Panc1 (cell line): Measurements from ENCODE around the gene CCDC70. TPM values are rescaled to one million over a fixed set of nuclear protein-coding genes. Genes with fewer than 3 reads are reported as not detected.
A peak's percentile ranks its signal among the peaks of the same experiment; 100 is the strongest.
"Not testable (repeated sequence)": the region's sequence is repeated elsewhere in the genome, so short reads cannot be mapped to it uniquely, and the experiment has no call there.

Experiments used
- ATAC-seq: fragments of 200-7000 bp; cut with Tn5 transposase; 2 replicates; pipeline ENCODE4 v1.9.1; 2020; ENCODE audit warnings: mild to moderate bottlenecking, moderate library complexity
- BruUV-seq: library from RNA; stranded (reverse); fragments of 400-500 nt; replicated peaks from 2 replicates; lab custom pipeline; 2021; lab: Mats Ljungman, UMichigan
- CTCF ChIA-PET: fragments of 300-600 bp; sonication (Branson Sonifier 250); formaldehyde crosslinking; loops from one replicate; lab custom pipeline; 2022; ENCODE audit warnings: antibody characterized with exemption; lab: Charles Lee
- POLR2A ChIA-PET: fragments of 300-600 bp; sonication (Branson Sonifier 250); formaldehyde crosslinking; loops from one replicate; lab custom pipeline; 2022; ENCODE audit warnings: antibody characterized with exemption; lab: Charles Lee
- DNase-seq: peaks from one replicate; pipeline ENCODE4 v3.0.0-alpha.2; 2010; ENCODE audit warnings: low read depth, low spot score
- H3K27ac ChIP-seq: 2 replicates; pipeline ENCODE4 v1.5.1; 2011; ENCODE audit warnings: mild to moderate bottlenecking, low read length, inconsistent platforms
- H3K27me3 ChIP-seq: fragments of 200-500 bp; sonication (Bioruptor generic); 2 replicates; pipeline ENCODE4 v1.6.0; 2014; ENCODE audit warnings: low read length, inconsistent platforms; ENCODE audit not compliant: control insufficient read depth, insufficient read depth
- H3K36me3 ChIP-seq: fragments of 200-500 bp; sonication (Bioruptor generic); 2 replicates; pipeline ENCODE4 v1.5.1; 2014; ENCODE audit warnings: inconsistent platforms, mild to moderate bottlenecking, low read length, moderate library complexity; ENCODE audit not compliant: control insufficient read depth, insufficient read depth
- H3K4me1 ChIP-seq: 2 replicates; pipeline ENCODE4 v1.5.1; 2011; ENCODE audit warnings: inconsistent platforms, mild to moderate bottlenecking, low read length, moderate library complexity; ENCODE audit not compliant: control insufficient read depth, insufficient read depth
- H3K4me3 ChIP-seq, 2 experiments: 2 replicates each; pipeline ENCODE4 v1.5.1; 2011 to 2012; ENCODE audit warnings: low read depth in 2 of 2, low read length in 2 of 2, mild to moderate bottlenecking in 2 of 2, inconsistent platforms in 1 of 2, moderate library complexity in 1 of 2
- H3K9me3 ChIP-seq: fragments of 200-500 bp; sonication (Bioruptor generic); 2 replicates; pipeline ENCODE4 v1.5.1; 2014; ENCODE audit warnings: low read depth, mild to moderate bottlenecking, inconsistent platforms, low read length, moderate library complexity; ENCODE audit not compliant: control insufficient read depth, insufficient read depth
- CTCF ChIP-seq: fragments of 450-650 bp; IDR thresholded peaks from 2 replicates; pipeline ENCODE4 v1.5.1; 2017; ENCODE audit warnings: mild to moderate bottlenecking
- POLR2AphosphoS5 ChIP-seq: IDR thresholded peaks from 2 replicates; pipeline ENCODE4 v1.6.1; 2012; ENCODE audit warnings: mild to moderate bottlenecking, low read depth, low read length, moderate library complexity
- SIN3A ChIP-seq: IDR thresholded peaks from 2 replicates; pipeline ENCODE4 v1.6.1; 2012; ENCODE audit warnings: low read depth, mild to moderate bottlenecking, low read length, moderate library complexity, borderline replicate concordance; ENCODE audit not compliant: insufficient read depth
- TCF7L2 ChIP-seq: IDR thresholded peaks from 2 replicates; pipeline ENCODE4 v1.6.1; 2011; ENCODE audit warnings: mild to moderate bottlenecking, low read depth, low read length, inconsistent platforms
- in situ Hi-C: cut with HindIII; loops from 2 replicates; pipeline ENCODE4 v1.10.0; 2016; ENCODE audit warnings: low sequenced_read_pairs, low pct_unique_long_range_greater_than_20kb
- intact Hi-C: fragments of 100-400 bp; cut with micrococcal nuclease; formaldehyde crosslinking; loops from one replicate; pipeline ENCODE4 v1.10.0; 2022; ENCODE audit not compliant: unreplicated experiment
- total RNA-seq: library from RNA; stranded (reverse); gene quantifications from one replicate; pipeline ENCODE4 v1.2.1, GENCODE V29; 2021; ENCODE audit not compliant: unreplicated experiment
- TF ChIP-seq, protein P1 (sequence below), 2 experiments: IDR thresholded peaks; 2 replicates each; pipeline ENCODE4 v1.6.1; 2011 to 2012; ENCODE audit warnings: low read depth in 2 of 2, control low read depth in 1 of 2, low read length in 1 of 2, mild to moderate bottlenecking in 1 of 2, moderate library complexity in 1 of 2; ENCODE audit not compliant: insufficient read depth in 1 of 2

CCDC70 gene
- total RNA-seq, 1 experiment from 2014 or later, result not detected

GRCh38 chr13:51906581-51906980 lies 44.8 kb downstream of the CCDC70 start:
- peak; percentile 74; the same call in 1 of the 2 replicates for ATAC-seq
- in situ Hi-C loops (no loop called here), intact Hi-C loops (loop anchor here (10.0 kb wide), 1 partner anchor 88 kb away; no protein-coding TSS in a partner anchor)
- TF ChIP-seq SIN3A, result no peak
- TF ChIP-seq TCF7L2, result no peak
- no peak for TF ChIP-seq CTCF
- TF ChIP-seq POLR2AphosphoS5, result no peak
- TF ChIP-seq, protein P1, sequence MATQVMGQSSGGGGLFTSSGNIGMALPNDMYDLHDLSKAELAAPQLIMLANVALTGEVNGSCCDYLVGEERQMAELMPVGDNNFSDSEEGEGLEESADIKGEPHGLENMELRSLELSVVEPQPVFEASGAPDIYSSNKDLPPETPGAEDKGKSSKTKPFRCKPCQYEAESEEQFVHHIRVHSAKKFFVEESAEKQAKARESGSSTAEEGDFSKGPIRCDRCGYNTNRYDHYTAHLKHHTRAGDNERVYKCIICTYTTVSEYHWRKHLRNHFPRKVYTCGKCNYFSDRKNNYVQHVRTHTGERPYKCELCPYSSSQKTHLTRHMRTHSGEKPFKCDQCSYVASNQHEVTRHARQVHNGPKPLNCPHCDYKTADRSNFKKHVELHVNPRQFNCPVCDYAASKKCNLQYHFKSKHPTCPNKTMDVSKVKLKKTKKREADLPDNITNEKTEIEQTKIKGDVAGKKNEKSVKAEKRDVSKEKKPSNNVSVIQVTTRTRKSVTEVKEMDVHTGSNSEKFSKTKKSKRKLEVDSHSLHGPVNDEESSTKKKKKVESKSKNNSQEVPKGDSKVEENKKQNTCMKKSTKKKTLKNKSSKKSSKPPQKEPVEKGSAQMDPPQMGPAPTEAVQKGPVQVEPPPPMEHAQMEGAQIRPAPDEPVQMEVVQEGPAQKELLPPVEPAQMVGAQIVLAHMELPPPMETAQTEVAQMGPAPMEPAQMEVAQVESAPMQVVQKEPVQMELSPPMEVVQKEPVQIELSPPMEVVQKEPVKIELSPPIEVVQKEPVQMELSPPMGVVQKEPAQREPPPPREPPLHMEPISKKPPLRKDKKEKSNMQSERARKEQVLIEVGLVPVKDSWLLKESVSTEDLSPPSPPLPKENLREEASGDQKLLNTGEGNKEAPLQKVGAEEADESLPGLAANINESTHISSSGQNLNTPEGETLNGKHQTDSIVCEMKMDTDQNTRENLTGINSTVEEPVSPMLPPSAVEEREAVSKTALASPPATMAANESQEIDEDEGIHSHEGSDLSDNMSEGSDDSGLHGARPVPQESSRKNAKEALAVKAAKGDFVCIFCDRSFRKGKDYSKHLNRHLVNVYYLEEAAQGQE (IDR thresholded peaks at IDR 0.05; ENCODE audit: insufficient read depth in 1 of 2, low read depth in 2 of 2, low read length in 1 of 2), result no peak
- Histone ChIP-seq H3K9me3 (no peaks in the 10 kb centered on the region), H3K27me3 (no peaks in the 10 kb centered on the region), H3K4me3 (no peak overlapping the region), H3K27ac (no peak overlapping the region), H3K4me1 (no peaks in the 10 kb centered on the region; the same call in 1 of the 2 replicates), H3K36me3 (no peaks in the 10 kb centered on the region)
- ChIA-PET POLR2A (no interaction called here), CTCF (no interaction called here)
- no peak for DNase-seq
- BruUV-seq, result no TSS peak

- no peak overlapping the region for H3K27ac ChIP-seq
- POLR2A ChIA-PET, result no interaction called here
- no TSS peak for BruUV-seq
- CTCF ChIA-PET, result no interaction called here
- no peaks in the 10 kb centered on the region; the same call in 1 of the 2 replicates for H3K4me1 ChIP-seq
- H3K4me3 ChIP-seq, result no peak overlapping the region
- in situ Hi-C loops (no loop called here), intact Hi-C loops (loop anchor here (10.0 kb wide), 1 partner anchor 88 kb away; no protein-coding TSS in a partner anchor)
- TF ChIP-seq, protein P1 (IDR thresholded peaks at IDR 0.05; ENCODE audit: insufficient read depth in 1 of 2, low read depth in 2 of 2, low read length in 1 of 2), result no peak
- no peak for DNase-seq
- no peaks in the 10 kb centered on the region for H3K27me3 ChIP-seq
- no peaks in the 10 kb centered on the region for H3K9me3 ChIP-seq
- ATAC-seq, result no peak
- H3K36me3 ChIP-seq, result no peaks in the 10 kb centered on the region
These were observed 45.4 kb downstream of the CCDC70 start for GRCh38 chr13:51907040-51907732.

GRCh38 chr13:51909265-51909664 lies 47.5 kb downstream of the CCDC70 start:
- BruUV-seq, ATAC-seq, H3K4me3 ChIP-seq, H3K36me3 ChIP-seq, POLR2A ChIA-PET, CTCF ChIA-PET, H3K4me1 ChIP-seq, H3K27me3 ChIP-seq, H3K27ac ChIP-seq, in situ Hi-C loops, H3K9me3 ChIP-seq, DNase-seq: not testable (repeated sequence)
- intact Hi-C loops, result loop anchor here (10.0 kb wide), 1 partner anchor 86 kb away; no protein-coding TSS in a partner anchor
